Smooth muscle cell (in vitro differentiated cells): ENCODE measurements around the gene ZNRF3. TPM values are rescaled to one million over a fixed set of nuclear protein-coding genes. Genes with fewer than 3 reads are reported as not detected.

Experiments
- DNase-seq: peaks from one replicate; lab custom pipeline; 2025; ENCODE audit not compliant: unreplicated experiment; lab: John Stamatoyannopoulos, UW
- H2AFZ ChIP-seq: fragments of 200-600 bp; sonication (generic); 2 replicates; pipeline ENCODE4 v1.6.0; 2016; ENCODE audit warnings: antibody characterized with exemption, low read depth, mild to moderate bottlenecking
- H3F3A ChIP-seq: fragments of 200-600 bp; sonication (generic); 2 replicates; pipeline ENCODE4 v1.6.0; 2017; ENCODE audit warnings: antibody characterized with exemption, low read depth
- H3K27ac ChIP-seq: fragments of 200-600 bp; sonication (generic); 2 replicates; pipeline ENCODE4 v1.5.1; 2016; ENCODE audit warnings: low read depth, mild to moderate bottlenecking
- H3K27me3 ChIP-seq: fragments of 200-600 bp; sonication (generic); 2 replicates; pipeline ENCODE4 v1.6.1; 2016; ENCODE audit warnings: low read depth, mild to moderate bottlenecking
- H3K36me3 ChIP-seq: fragments of 200-600 bp; sonication (generic); 2 replicates; pipeline ENCODE4 v1.5.1; 2016; ENCODE audit warnings: low read depth
- H3K4me1 ChIP-seq: fragments of 200-600 bp; sonication (generic); 2 replicates; pipeline ENCODE4 v1.5.1; 2016; ENCODE audit warnings: low read depth
- H3K4me2 ChIP-seq: fragments of 200-600 bp; sonication (generic); 2 replicates; pipeline ENCODE4 v1.6.0; 2016; ENCODE audit warnings: mild to moderate bottlenecking
- H3K4me3 ChIP-seq: fragments of 200-600 bp; sonication (generic); 2 replicates; pipeline ENCODE4 v1.5.1; 2016; ENCODE audit warnings: mild to moderate bottlenecking
- H3K79me2 ChIP-seq: fragments of 200-600 bp; sonication (generic); 2 replicates; pipeline ENCODE4 v1.6.0; 2016; ENCODE audit warnings: low read depth, mild to moderate bottlenecking
- H3K9ac ChIP-seq: fragments of 200-600 bp; sonication (generic); 2 replicates; pipeline ENCODE4 v1.6.0; 2016; ENCODE audit warnings: low read depth
- H3K9me3 ChIP-seq: fragments of 200-600 bp; sonication (generic); replicated peaks from 2 replicates; pipeline ENCODE4 v1.5.1; 2016; ENCODE audit warnings: low read depth
- H4K20me1 ChIP-seq: fragments of 200-600 bp; sonication (generic); 2 replicates; pipeline ENCODE4 v1.6.0; 2016; ENCODE audit warnings: low read depth
- CTCF ChIP-seq: fragments of 200-600 bp; sonication (generic); IDR thresholded peaks from 2 replicates; pipeline ENCODE4 v1.5.1; 2017; ENCODE audit warnings: borderline replicate concordance, mild to moderate bottlenecking, antibody characterized with exemption; ENCODE audit not compliant: insufficient read depth, poor library complexity, severe bottlenecking
- WGBS: methylation state at CpG from one replicate; pipeline ENCODE4 v1.1.7; 2016; ENCODE audit warnings: low lambda C conversion rate; 5-methylcytosine and 5-hydroxymethylcytosine counted together
- polyA plus RNA-seq: library from polyadenylated mRNA; unstranded; fragments of >200 nt; fragmentation: Nextera tagmentation; extraction: Ambion mirVana; gene quantifications from 2 replicates; pipeline ENCODE4 v1.2.1, GENCODE V29; 2016
- total RNA-seq: library from RNA; depleted of rRNA; stranded (reverse); fragments of >200 nt; gene quantifications from 2 replicates; pipeline ENCODE4 v1.2.3, GENCODE V29; 2014

The ZNRF3 gene
- total and polyA plus RNA-seq, 2 experiments from 2014 or later: 4.7 to 5.5 TPM

- Histone ChIP-seq H2AFZ (no peak overlapping the region), H3K36me3 (no peaks in the 10 kb centered on the region), H4K20me1 (no peaks in the 10 kb centered on the region), H3K27ac (no peak overlapping the region), H3K9ac (no peak overlapping the region), H3K4me3 (no peak overlapping the region), H3K9me3 (no peaks in the 10 kb centered on the region), H3K27me3 (no peaks in the 10 kb centered on the region), H3K4me2 (no peak overlapping the region), H3K4me1 (peaks cover 3% of the 10 kb centered on the region), H3F3A (no peaks in the 10 kb centered on the region), H3K79me2 (peaks cover 5% of the 10 kb centered on the region)
- WGBS: 85% methylated on average over 8 of the region's 8 CpGs
- no peak for TF ChIP-seq CTCF
- no peak for DNase-seq
Measured at GRCh38 chr22:29079218-29079901, 196.0 kb downstream of the ZNRF3 start.

GRCh38 chr22:29080106-29080975 is 197.0 kb downstream of the ZNRF3 start:
- H3K9ac ChIP-seq: no peak overlapping the region
- H3F3A ChIP-seq: no peaks in the 10 kb centered on the region
- 68% methylated on average over 7 of the region's 7 CpGs for WGBS
- H3K27me3 ChIP-seq: no peaks in the 10 kb centered on the region
- no peak overlapping the region for H3K4me2 ChIP-seq
- H3K27ac ChIP-seq: no peak overlapping the region
- no peaks in the 10 kb centered on the region for H3K36me3 ChIP-seq
- no peak overlapping the region for H2AFZ ChIP-seq
- no peak for TF ChIP-seq CTCF
- H4K20me1 ChIP-seq: no peaks in the 10 kb centered on the region
- no peak for DNase-seq
- peaks cover 5% of the 10 kb centered on the region for H3K79me2 ChIP-seq
- no peak overlapping the region for H3K4me3 ChIP-seq
- H3K9me3 ChIP-seq: no peaks in the 10 kb centered on the region
- peaks cover 3% of the 10 kb centered on the region for H3K4me1 ChIP-seq

- no peak for DNase-seq
- H3K4me2 ChIP-seq: no peak overlapping the region
- H3K9me3 ChIP-seq: no peaks in the 10 kb centered on the region
- H3K36me3 ChIP-seq: no peaks in the 10 kb centered on the region
- H3K9ac ChIP-seq: no peak overlapping the region
- WGBS: 84% methylated on average over 3 of the region's 3 CpGs
- H4K20me1 ChIP-seq: no peaks in the 10 kb centered on the region
- H3K27ac ChIP-seq: no peak overlapping the region
- TF ChIP-seq CTCF: no peak
- peaks cover 3% of the 10 kb centered on the region for H3K4me1 ChIP-seq
- peaks cover 5% of the 10 kb centered on the region for H3K79me2 ChIP-seq
- no peaks in the 10 kb centered on the region for H3K27me3 ChIP-seq
- H2AFZ ChIP-seq: no peak overlapping the region
- no peaks in the 10 kb centered on the region for H3F3A ChIP-seq
- H3K4me3 ChIP-seq: no peak overlapping the region
Measured at GRCh38 chr22:29081517-29082236, 198.3 kb downstream of the ZNRF3 start.
